Kasumi-1 (cell line): ENCODE measurements around the gene TSPAN15.
A peak's percentile ranks its signal among the peaks of the same experiment; 100 is the strongest.
"Not testable (repeated sequence)": the region's sequence is repeated elsewhere in the genome, so short reads cannot be mapped to it uniquely, and the experiment has no call there.

ENCODE experiments used
- DNase-seq, 2 experiments: peaks; one replicate each; lab custom pipeline; 2025; lab: John Stamatoyannopoulos, UW

TSPAN15 gene

GRCh38 chr10:69488149-69488844 is 37.0 kb downstream of the TSPAN15 start:
- DNase-seq, result not testable (repeated sequence)

DNA sequence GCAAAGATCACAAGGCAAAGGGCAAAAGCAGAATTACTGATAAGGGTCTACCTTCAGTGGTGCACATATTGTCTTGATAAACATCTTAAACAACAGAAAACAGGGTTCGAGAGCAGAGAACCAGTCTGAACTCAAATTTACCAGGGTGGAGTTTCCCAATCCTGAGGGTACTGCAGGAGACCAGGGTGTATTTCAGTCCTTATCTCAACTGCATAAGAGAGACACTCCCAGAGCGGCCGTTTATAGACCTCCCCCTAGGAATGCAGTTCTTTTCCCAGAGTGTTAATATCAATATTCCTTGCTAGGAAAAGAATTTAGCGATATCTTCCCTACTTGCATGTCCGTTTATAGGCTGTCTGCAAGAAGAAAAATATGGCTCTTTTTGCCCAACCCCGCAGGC is 37.6 kb downstream of the TSPAN15 start:
- not testable (repeated sequence) for DNase-seq

DNA sequence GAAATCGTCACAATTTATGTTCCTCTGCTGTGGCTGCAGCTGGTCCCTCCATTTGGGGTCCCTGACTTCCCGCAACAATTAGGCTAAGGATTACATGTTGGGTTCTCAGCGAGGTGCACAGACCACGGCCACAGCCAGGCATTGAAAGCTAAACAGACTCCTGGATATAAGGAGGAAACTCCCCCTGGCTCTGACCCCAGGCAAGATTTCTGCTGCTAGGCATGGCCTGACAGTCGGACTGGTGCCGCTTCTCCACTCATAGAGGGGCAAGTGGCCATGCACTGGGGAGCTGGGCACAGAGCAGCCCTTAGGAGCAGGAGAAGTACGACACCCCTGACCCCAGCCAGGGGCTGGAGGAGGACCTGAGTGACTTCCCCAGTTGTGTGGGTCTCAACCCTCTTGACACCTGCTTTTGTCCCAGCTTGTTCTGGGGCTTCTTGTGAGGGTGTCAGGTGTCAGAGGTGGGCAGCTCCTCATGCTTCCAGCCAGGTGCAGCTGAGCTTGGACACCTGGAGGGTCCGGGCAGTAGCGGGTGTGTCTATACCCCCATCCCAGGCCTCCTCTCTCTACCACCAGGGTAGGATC is 38.3 kb downstream of the TSPAN15 start:
- DNase-seq, result no peak

GRCh38 chr10:69490876-69491275 is 39.6 kb downstream of the TSPAN15 start:
- DNase-seq, result no peak

DNA sequence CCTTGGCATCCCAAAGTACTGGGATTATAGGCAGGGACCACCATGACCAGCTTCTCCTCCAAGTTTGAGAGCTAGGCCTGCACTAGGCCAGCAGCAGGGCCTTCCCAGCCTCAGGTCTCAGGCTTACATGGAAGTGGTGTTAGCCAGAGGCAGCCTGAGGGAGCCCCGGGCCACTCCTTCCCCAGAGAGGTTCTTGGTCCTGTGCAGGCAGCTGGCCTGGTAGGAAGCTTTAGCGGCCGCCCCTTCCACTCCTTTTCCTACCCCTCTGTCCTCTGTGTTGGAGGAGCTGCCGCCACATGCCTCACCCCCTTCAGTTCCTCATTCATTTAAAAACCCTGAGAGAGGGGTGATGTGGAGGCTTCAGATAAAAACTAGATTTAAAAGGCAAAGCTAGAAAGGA is 40.3 kb downstream of the TSPAN15 start:
- peak; percentile 61 to 72 for DNase-seq

DNA sequence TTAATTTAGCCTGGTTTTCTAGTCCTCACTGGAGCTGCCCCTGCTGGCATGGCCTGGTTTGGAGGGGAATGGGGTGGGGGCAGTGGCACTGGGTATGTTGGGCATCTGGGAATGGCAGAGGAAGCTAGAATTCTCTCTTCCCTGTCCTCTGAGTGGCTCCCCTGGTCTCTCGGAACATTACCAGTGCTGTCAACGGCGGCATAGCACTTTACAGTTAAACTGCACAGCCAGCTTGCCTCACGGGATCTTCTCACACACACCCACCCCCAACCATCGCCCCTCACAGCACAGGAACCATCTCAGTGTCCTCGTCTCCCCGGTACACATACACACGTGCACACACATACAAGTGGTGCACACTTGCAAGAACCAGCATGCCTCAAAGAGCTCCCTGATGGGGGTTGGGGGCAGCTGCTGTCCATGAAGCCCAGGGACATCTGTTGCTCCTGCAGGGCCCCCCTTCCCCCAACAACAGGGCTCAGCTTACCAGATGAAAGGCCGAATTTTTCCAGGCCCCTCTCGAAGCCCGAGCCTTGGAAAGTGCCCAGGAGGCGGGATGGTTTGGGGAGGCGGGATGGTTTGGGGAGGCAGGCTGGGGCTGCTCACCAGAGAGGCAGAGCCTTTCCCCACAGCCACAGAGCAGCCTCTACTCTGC is 41.0 kb downstream of the TSPAN15 start:
- DNase-seq, result no peak

GRCh38 chr10:69492746-69493462 is 41.6 kb downstream of the TSPAN15 start:
- no peak for DNase-seq

DNA sequence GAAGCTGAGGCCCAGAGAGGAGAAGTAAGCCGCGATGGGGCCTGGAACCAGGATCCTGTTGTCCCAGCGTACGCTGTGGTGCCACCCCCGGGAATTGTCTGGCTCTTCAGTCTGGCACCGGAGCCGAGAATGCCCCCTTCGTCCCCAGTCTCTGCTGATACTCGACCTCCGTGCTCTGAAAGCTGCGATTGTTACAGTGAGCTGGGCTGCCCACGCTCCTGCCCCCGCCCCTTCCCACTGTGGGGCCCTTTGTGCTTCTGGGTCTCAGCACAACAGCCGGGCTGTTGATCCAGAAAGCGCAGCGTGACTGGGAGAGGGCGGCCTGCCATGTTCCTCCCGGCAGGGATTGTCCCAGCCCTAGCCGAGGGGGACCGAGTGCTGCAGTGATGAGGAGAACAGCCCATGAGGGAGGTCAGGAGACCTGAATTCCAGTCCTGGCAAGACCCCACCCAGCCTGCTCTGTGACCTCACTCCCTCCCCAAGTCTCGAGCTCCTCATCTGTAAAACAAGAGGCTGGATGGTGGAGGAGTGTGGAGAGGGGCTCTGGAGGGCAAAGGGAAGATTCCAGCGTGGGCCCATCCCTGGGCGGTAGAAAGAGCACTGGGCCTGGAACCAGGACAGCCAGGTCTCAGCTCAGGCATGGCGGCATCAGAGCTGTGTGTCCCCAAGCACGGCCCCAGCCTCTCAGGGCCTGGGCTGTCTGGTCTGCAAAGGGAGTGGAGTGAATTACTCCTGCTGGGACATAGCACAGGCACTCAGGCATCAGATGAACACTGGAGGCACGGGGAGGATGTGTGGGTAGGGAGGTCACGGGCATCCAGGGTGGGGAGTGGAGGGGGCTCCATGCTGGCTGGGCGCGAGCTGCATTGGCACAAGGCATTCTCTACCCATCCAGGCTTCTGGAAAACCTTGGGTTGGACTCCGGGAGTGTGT is 43.6 kb downstream of the TSPAN15 start:
- no peak for DNase-seq

GRCh38 chr10:69495666-69496065 is 44.4 kb downstream of the TSPAN15 start:
- DNase-seq, result no peak

DNA sequence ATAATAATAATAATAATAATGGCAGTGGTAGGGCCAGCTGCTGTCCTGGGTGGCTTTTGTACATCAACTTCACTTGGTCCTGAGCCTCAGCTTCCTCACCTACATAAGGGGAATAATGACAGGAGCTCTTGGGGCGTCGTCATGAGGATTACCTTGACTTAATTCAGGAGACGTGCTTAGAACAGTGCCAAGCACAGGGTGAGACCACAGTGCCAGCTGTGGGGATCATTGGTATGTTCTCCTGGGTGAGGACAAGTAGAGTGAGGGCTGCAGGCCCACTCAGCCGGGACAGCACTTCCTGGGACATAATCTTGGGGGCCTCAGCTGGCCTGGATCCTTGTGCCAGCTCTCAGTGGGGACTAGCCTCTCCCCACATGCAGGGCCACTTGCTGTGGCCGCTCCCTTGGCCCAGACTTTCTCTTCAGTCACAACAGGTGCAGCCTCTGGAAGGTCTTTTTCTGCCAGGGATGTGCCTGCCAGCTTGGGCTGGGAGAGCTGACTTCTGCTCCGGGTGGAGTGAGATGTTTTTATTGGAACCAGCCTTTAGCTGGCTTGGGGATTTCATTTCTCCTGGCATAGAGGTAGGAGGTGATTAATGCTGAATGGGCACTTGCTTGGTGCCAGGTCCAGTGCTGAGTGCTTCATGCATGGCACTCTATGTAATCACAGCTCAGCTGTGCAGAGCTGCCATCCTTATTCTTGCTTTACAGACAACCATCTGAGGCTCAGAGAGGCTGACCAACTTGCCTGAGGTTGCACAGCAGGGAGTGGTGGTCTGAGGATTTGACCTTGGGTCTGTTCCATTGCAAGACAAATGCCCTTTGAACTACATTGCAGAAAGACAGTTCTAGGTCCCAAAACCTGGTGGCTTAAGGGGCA is 45.3 kb downstream of the TSPAN15 start:
- DNase-seq, result no peak

DNA sequence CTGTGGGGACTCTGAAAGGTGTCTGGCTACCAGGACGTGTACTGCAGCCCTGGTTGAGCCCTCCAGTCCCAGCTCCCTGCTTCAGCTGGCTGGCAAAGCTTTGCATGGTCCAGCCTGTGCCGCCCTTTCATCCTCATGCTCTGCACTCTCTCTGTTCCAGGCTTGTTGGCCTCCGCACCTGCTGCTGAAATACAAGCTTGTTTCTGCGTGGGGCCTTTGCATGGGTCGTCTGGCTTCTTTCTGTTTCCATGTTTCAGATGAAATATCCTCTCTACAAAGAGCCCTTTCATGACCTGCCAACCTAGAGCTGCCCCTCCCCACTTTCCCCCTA is 45.9 kb downstream of the TSPAN15 start:
- no peak for DNase-seq

DNA sequence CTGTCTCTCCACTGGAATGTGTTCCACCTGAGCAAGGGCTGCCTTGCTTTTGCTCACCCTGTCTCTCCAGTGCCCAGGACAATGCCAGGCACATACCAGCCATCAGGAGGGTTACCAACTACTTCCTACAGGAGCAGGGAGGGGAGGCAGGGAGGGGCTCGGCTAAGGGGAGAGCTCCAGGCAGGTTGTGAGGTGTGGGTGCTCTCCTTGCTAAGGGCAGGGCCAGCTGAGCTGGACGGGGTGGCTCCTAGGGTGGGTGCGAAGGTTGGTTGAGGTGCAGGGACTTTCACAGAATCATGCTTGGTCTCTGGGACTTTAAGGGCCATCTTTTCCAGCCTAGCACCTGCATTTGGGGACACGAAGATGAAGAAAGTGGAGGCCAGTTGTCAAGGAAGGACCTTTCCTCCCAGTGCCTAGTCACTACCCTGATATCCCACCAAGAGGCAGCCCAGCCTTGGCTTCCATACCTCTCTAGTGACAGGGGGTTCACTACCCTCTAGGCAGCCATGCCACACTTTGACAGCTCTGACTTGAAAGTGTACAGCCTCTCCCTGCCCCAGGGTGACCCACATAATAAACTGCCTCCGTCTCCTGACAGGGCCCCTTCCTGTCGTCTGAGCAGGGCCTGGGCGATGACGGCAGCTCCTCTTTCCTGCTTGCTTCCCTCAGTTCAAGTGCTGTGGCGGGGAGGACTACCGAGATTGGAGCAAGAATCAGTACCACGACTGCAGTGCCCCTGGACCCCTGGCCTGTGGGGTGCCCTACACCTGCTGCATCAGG is 46.5 kb downstream of the TSPAN15 start:
- peak; percentile 28 to 56 for DNase-seq

DNA sequence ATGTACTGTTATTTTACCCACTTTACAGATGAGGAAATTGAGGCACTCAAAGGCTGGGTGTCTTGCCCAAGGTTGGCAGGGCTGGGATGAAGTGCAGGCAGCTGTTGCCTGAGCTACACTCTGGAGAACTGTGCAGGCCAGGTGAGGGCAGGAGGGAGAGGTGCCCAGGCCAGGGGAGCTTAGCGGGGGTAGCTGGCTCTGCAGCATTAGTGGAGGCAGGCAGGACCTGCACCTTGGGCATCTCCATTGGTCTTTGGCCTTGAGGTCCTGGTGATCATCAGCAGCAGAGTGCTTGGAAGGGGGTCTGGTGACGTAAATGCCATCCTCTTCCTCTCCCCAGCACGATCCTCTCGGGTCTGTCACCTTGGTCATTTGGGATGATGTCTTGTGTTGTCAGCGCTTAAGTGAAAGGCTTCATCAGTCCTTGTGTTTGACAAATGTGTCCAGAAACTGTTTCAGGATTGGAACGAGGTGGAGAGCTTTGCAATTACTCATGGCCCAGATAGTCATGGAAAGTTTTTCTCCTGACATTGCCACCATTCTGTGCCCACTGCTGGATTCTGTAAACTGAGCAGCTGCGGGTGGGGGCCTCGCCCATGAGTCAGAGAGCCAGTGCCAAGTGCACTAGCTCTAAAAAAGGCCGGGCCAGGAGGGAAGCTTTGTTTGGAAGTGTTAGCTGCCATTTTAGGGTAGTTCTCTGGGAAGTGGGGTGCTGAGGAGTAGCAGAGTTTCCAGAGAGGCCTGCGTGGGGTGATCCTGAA is 47.6 kb downstream of the TSPAN15 start:
- no peak for DNase-seq

GRCh38 chr10:69499726-69500689 is 48.7 kb downstream of the TSPAN15 start:
- no peak for DNase-seq

DNA sequence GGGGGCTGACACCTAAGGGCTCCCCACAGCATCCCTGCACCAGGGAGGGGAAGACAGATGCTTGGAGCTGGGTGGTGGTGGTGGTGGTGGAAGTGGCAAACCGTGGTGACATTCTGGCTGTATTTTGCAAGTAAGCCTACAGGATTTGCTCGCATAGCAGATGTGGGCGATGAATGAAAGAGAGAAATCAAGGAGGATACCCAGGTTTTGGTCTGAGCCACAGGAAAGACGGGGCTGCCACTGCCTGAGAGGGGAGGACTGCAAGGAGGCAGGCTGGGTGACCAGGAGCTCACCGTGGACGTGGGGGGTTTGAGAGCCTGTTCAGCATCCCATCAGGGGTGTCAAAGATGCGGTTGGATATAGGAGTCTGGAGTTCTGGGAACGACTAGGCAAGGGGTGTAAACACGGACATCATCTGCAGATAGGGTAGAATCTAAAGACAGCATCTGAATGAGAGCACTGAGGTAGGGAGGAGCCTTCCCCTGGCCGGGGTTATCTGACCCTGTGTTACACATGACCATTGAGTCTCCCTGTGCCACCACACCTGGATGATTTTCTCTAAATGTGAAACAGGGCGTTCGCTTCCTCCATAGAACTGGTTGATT is 49.7 kb downstream of the TSPAN15 start:
- DNase-seq, result no peak

DNA sequence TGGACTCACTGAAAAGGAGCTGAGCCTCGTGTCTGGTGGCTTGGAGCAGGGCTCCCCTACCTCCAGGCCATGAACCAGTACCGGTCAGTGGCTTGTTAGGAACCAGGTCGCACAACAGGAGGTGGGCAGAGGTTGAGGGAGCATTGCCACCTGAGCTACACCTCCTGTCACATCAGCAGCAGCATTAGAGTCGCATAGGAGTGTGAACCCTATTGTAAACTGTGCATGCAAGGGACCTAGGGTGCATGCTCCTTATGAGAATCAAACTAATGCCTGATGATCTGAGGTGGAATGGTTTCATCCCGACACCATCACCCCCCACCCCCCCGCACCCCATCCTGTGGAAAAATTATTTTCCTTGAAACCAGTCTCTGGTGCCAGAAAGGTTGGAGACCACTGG is 50.4 kb downstream of the TSPAN15 start:
- DNase-seq, result no peak

- no peak for DNase-seq
Observed at GRCh38 chr10:69502589-69502988, 51.3 kb downstream of the TSPAN15 start.
